Prostate gland (tissue), 2 donors: Measurements from ENCODE around the gene GPR83. TPM values are rescaled to one million over a fixed set of nuclear protein-coding genes. Genes with fewer than 3 reads are reported as not detected.

Experiments
- DNase-seq: peaks from one replicate; pipeline ENCODE4 v3.0.0-alpha.2; 2019; ENCODE audit warnings: low spot score
- H3K27ac ChIP-seq, 2 donors: fragments of 200-600 bp; sonication (generic); 2 replicates each; pipeline ENCODE4 v1.5.1; 2017 to 2019
- H3K27me3 ChIP-seq: fragments of 200-600 bp; sonication (generic); replicated peaks from 2 replicates; pipeline ENCODE4 v1.5.1; 2019; ENCODE audit not compliant: insufficient read depth
- H3K36me3 ChIP-seq, 2 donors: fragments of 200-600 bp; sonication (generic); 1 replicate in 1 of 2; 2 replicates in 1 of 2; pipeline versions ENCODE4 v1.5.1 to v1.8.1; 2017 to 2019
- H3K4me1 ChIP-seq: fragments of 200-600 bp; sonication (generic); replicated peaks from 2 replicates; pipeline ENCODE4 v1.5.1; 2019
- H3K4me3 ChIP-seq, 2 donors: fragments of 200-600 bp; sonication (generic); 2 replicates each; pipeline ENCODE4 v1.5.1; 2017 to 2019
- H3K9me3 ChIP-seq: fragments of 200-600 bp; sonication (generic); 2 replicates; pipeline ENCODE4 v1.5.1; 2017
- POLR2A ChIP-seq: fragments of 450-650 bp; IDR thresholded peaks from one replicate; pipeline ENCODE4 v1.6.1; 2016; ENCODE audit warnings: antibody characterized with exemption, mild to moderate bottlenecking
- POLR2AphosphoS5 ChIP-seq: sonication (generic); formaldehyde crosslinking; IDR thresholded peaks from one replicate; pipeline ENCODE4 v1.6.1; 2017; ENCODE audit warnings: antibody characterized with exemption
- WGBS: methylation state at CpG from one replicate; pipeline ENCODE4 v1.1.5; 2018; 5-methylcytosine and 5-hydroxymethylcytosine counted together
- intact Hi-C: fragments of 100-400 bp; cut with DNase I; formaldehyde crosslinking; loops from one replicate; pipeline ENCODE4 v1.14.2; 2022
- total RNA-seq, 2 donors: library from RNA; depleted of rRNA; stranded (reverse); fragments of >200 nt; gene quantifications; one replicate each; pipeline ENCODE4 v1.1.0, GENCODE V29; 2016
- TF ChIP-seq, protein P1 (sequence below), 4 experiments: fragments of 200-600 bp in 2 of 4; fragments of 450-650 bp in 2 of 4; sonication (generic) in 2 of 4; IDR thresholded peaks; 1 replicate in 3 of 4; 2 replicates in 1 of 4; pipeline ENCODE4 v1.5.1; 2016 to 2019; ENCODE audit warnings: antibody characterized with exemption in 4 of 4, mild to moderate bottlenecking in 2 of 4, moderate library complexity in 2 of 4

The GPR83 gene
- total RNA-seq, 2 donors from 2014 or later: not detected

DNA sequence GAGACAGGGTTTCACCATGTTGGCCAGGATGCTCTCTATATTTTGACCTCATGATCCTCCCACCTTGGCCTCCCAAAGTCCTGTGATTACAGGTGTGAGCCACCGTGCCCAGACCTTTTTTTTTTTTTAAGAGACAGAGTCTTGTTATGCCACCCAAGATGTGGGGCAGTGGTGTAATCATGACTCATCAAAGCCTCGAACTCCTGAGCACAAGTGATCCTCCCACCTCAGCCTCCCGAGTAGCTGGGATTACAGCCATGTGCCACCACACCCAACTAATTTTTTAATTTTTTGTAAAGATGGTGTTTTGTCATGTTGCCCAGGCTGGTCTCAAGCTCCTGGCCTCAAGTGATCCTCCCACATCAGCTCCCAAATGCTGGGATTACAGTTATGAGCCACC is 59.0 kb downstream of the GPR83 start:
- intact Hi-C loops: no loop called here
- no peaks in the 10 kb centered on the region for H3K9me3 ChIP-seq
- no peak for DNase-seq
- H3K4me1 ChIP-seq: no peaks in the 10 kb centered on the region
- H3K27ac ChIP-seq: no peak overlapping the region
- H3K27me3 ChIP-seq: no peaks in the 10 kb centered on the region
- WGBS: 86% methylated on average over 3 of the region's 3 CpGs
- TF ChIP-seq POLR2A (no peak), POLR2AphosphoS5 (no peak)
- TF ChIP-seq, protein P1, sequence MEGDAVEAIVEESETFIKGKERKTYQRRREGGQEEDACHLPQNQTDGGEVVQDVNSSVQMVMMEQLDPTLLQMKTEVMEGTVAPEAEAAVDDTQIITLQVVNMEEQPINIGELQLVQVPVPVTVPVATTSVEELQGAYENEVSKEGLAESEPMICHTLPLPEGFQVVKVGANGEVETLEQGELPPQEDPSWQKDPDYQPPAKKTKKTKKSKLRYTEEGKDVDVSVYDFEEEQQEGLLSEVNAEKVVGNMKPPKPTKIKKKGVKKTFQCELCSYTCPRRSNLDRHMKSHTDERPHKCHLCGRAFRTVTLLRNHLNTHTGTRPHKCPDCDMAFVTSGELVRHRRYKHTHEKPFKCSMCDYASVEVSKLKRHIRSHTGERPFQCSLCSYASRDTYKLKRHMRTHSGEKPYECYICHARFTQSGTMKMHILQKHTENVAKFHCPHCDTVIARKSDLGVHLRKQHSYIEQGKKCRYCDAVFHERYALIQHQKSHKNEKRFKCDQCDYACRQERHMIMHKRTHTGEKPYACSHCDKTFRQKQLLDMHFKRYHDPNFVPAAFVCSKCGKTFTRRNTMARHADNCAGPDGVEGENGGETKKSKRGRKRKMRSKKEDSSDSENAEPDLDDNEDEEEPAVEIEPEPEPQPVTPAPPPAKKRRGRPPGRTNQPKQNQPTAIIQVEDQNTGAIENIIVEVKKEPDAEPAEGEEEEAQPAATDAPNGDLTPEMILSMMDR (IDR thresholded peaks at IDR 0.05): no peak
- H3K36me3 ChIP-seq: no peaks in the 10 kb centered on the region
- H3K4me3 ChIP-seq: no peak overlapping the region

GRCh38 chr11:94338651-94339050 is 62.6 kb downstream of the GPR83 start:
- 88% methylated on average over 3 of the region's 3 CpGs for WGBS

GRCh38 chr11:94336033-94336432 is 65.2 kb downstream of the GPR83 start:
- no peak for TF ChIP-seq POLR2A
- TF ChIP-seq POLR2AphosphoS5: no peak
- TF ChIP-seq, protein P1 (IDR thresholded peaks at IDR 0.05): no peak
- H3K9me3 ChIP-seq: no peaks in the 10 kb centered on the region
- H3K4me1 ChIP-seq: no peaks in the 10 kb centered on the region
- intact Hi-C loops: loop anchor here (10.0 kb wide), 1 partner anchor 59 kb away; no protein-coding TSS in a partner anchor
- 93% methylated on average over 6 of the region's 6 CpGs for WGBS
- H3K4me3 ChIP-seq: no peak overlapping the region
- no peaks in the 10 kb centered on the region for H3K27me3 ChIP-seq
- no peak for DNase-seq
- no peak overlapping the region for H3K27ac ChIP-seq
- H3K36me3 ChIP-seq: no peaks in the 10 kb centered on the region

More at GRCh38 chr11:94338651-94339050, 62.6 kb downstream of the GPR83 start:
- Histone ChIP-seq H3K4me3 (no peak overlapping the region), H3K9me3 (no peaks in the 10 kb centered on the region), H3K27me3 (no peaks in the 10 kb centered on the region), H3K27ac (no peak overlapping the region), H3K4me1 (no peaks in the 10 kb centered on the region), H3K36me3 (no peaks in the 10 kb centered on the region)
- intact Hi-C loops: loop anchor here (10.0 kb wide), 1 partner anchor 56 kb away; no protein-coding TSS in a partner anchor
- DNase-seq: no peak
- TF ChIP-seq POLR2AphosphoS5 (no peak), POLR2A (no peak)
- TF ChIP-seq, protein P1 (IDR thresholded peaks at IDR 0.05): no peak

DNA sequence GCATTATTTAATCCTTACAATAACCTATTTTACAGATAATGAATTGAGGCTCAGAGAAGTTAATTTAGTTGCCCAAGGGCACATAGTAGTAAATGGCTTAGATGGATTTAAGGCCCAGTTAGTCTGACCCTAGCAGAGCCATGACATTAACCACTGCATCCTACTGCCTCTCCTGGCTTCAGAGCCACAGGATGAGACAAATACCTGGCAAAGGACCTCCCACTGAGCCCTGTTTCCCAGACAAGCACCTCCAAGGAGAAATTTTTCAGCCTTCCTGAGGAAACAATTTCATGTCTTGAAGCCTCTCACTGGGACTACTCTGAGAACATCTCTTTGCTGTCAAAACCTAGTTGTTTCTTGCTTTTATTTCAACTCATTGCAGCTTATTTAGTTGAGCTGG is 68.4 kb downstream of the GPR83 start:
- Histone ChIP-seq H3K4me1 (no peaks in the 10 kb centered on the region), H3K27ac (no peak overlapping the region), H3K9me3 (no peaks in the 10 kb centered on the region), H3K36me3 (no peaks in the 10 kb centered on the region), H3K27me3 (no peaks in the 10 kb centered on the region), H3K4me3 (no peak overlapping the region)
- intact Hi-C loops: loop anchor here (10.0 kb wide), 1 partner anchor 62 kb away; no protein-coding TSS in a partner anchor
- DNase-seq: no peak
- TF ChIP-seq POLR2A: no peak
- TF ChIP-seq POLR2AphosphoS5: no peak
- TF ChIP-seq, protein P1 (IDR thresholded peaks at IDR 0.05): no peak

- no peaks in the 10 kb centered on the region for H3K27me3 ChIP-seq
- 65% methylated on average over 2 of the region's 2 CpGs for WGBS
- no peak for DNase-seq
- TF ChIP-seq POLR2AphosphoS5: no peak
- no peak for TF ChIP-seq POLR2A
- TF ChIP-seq, protein P1 (IDR thresholded peaks at IDR 0.05): no peak
- H3K4me1 ChIP-seq: no peaks in the 10 kb centered on the region
- H3K36me3 ChIP-seq: no peaks in the 10 kb centered on the region
- H3K27ac ChIP-seq: no peak overlapping the region
- intact Hi-C loops: loop anchor here (10.0 kb wide), 1 partner anchor 64 kb away; no protein-coding TSS in a partner anchor
- no peak overlapping the region for H3K4me3 ChIP-seq
- no peaks in the 10 kb centered on the region for H3K9me3 ChIP-seq
These were observed 70.4 kb downstream of the GPR83 start for GRCh38 chr11:94330789-94331188.
